Measurements from ENCODE around the gene LHX6. TPM values are rescaled to one million over a fixed set of nuclear protein-coding genes. Genes with fewer than 3 reads are reported as not detected.

Gene LHX6
- total and polyA plus RNA-seq, 2 experiments from 2014 or later = 1.0 to 1.2 TPM

- Mint-ChIP-seq H3K9me3 (no peaks in the 10 kb centered on the region; the same call in 2 of the 3 replicates), H3K36me3 (ENCODE audit: low read depth) (no peaks in the 10 kb centered on the region), H3K27me3 (ENCODE audit: insufficient read depth, low read depth, poor library complexity) (peaks cover 4% of the 10 kb centered on the region), H3K4me3 (no peak overlapping the region), H3K27ac (no peak overlapping the region), H3K4me1 (peaks cover 12% of the 10 kb centered on the region)
- H3K9me2 ChIP-seq (ENCODE audit: insufficient read depth) = no peaks in the 10 kb centered on the region
- DNase-seq (ENCODE audit: low spot score) (peak; percentile 8), ATAC-seq (peak; percentile 47)
- H2AFZ ChIP-seq = no peak overlapping the region
- H3K4me3 ChIP-seq = no peak overlapping the region
- no peaks in the 10 kb centered on the region for H3K27me3 ChIP-seq (ENCODE audit: insufficient read depth)
- no peaks in the 10 kb centered on the region for H3F3A ChIP-seq (replicated peaks; ENCODE audit: low read depth)
- H3K36me3 ChIP-seq (ENCODE audit: insufficient read depth) = no peaks in the 10 kb centered on the region
- no peak overlapping the region for H3K27ac ChIP-seq (ENCODE audit: low read depth)
- no peak overlapping the region for H3K4me2 ChIP-seq
- H4K20me1 ChIP-seq (replicated peaks; ENCODE audit: insufficient read depth) = no peaks in the 10 kb centered on the region
- peaks cover 4% of the 10 kb centered on the region; the same call in 1 of the 2 replicates for H3K4me1 ChIP-seq (ENCODE audit: insufficient read depth)
- no peaks in the 10 kb centered on the region for H3K79me2 ChIP-seq (replicated peaks; ENCODE audit: insufficient read depth)
- no peak for TF ChIP-seq NANOG (IDR thresholded peaks at IDR 0.05; ENCODE audit: borderline replicate concordance)
- no peak for TF ChIP-seq ZNF331 (CRISPR knock-in tag; IDR thresholded peaks at IDR 0.05; ENCODE audit: low read depth)
Observed at GRCh38 chr9:122197426-122197825, 31.3 kb downstream of the LHX6 start.

- Histone ChIP-seq H3K36me3 (ENCODE audit: insufficient read depth) (no peaks in the 10 kb centered on the region), H4K20me1 (replicated peaks; ENCODE audit: insufficient read depth) (no peaks in the 10 kb centered on the region), H3K27ac (ENCODE audit: low read depth) (no peak overlapping the region), H3K4me3 (no peak overlapping the region), H3F3A (replicated peaks; ENCODE audit: low read depth) (no peaks in the 10 kb centered on the region), H3K79me2 (replicated peaks; ENCODE audit: insufficient read depth) (no peaks in the 10 kb centered on the region), H3K27me3 (ENCODE audit: insufficient read depth) (no peaks in the 10 kb centered on the region), H3K9me2 (ENCODE audit: insufficient read depth) (no peaks in the 10 kb centered on the region), H3K4me2 (no peak overlapping the region), H2AFZ (no peak overlapping the region), H3K4me1 (ENCODE audit: insufficient read depth) (peaks cover 4% of the 10 kb centered on the region; the same call in 1 of the 2 replicates)
- peaks cover 7% of the 10 kb centered on the region for H3K27me3 Mint-ChIP-seq (ENCODE audit: insufficient read depth, low read depth, poor library complexity)
- H3K9me3 Mint-ChIP-seq = no peaks in the 10 kb centered on the region; the same call in 2 of the 3 replicates
- no peak overlapping the region for H3K4me3 Mint-ChIP-seq
- no peak overlapping the region for H3K27ac Mint-ChIP-seq
- DNase-seq (ENCODE audit: low spot score) (no peak), ATAC-seq (no peak)
- peaks cover 25% of the 10 kb centered on the region for H3K4me1 Mint-ChIP-seq
- no peaks in the 10 kb centered on the region; the same call in 2 of the 3 replicates for H3K36me3 Mint-ChIP-seq (ENCODE audit: low read depth)
- TF ChIP-seq STAT1 (IDR thresholded peaks at IDR 0.05; ENCODE audit: unreplicated experiment) (no peak), JUNB (IDR thresholded peaks at IDR 0.05; ENCODE audit: unreplicated experiment) (no peak), EZH2 (IDR thresholded peaks at IDR 0.05; ENCODE audit: low read depth, unreplicated experiment) (no peak), POLR2AphosphoS5 (IDR thresholded peaks at IDR 0.05; ENCODE audit: low read depth) (no peak), CREB1 (CRISPR knock-in tag; IDR thresholded peaks at IDR 0.05; ENCODE audit: low read depth) (no peak), ZNF114 (CRISPR knock-in tag; IDR thresholded peaks at IDR 0.05) (no peak), ZNF462 (CRISPR knock-in tag; IDR thresholded peaks at IDR 0.05) (no peak), NANOG (IDR thresholded peaks at IDR 0.05; ENCODE audit: borderline replicate concordance) (no peak), EZH2phosphoT487 (IDR thresholded peaks at IDR 0.05; ENCODE audit: unreplicated experiment) (no peak), CTCF (conservative IDR thresholded peaks at IDR 0.05; ENCODE audit: low read depth in 2 of 2) (no peak), ZNF331 (CRISPR knock-in tag; IDR thresholded peaks at IDR 0.05; ENCODE audit: low read depth) (no peak)
Observed at GRCh38 chr9:122195875-122196274, 32.9 kb downstream of the LHX6 start.

Measured in GM23338 (cell line).